ENCODE data around the gene C6orf89. TPM values are rescaled to one million over a fixed set of nuclear protein-coding genes. Genes with fewer than 3 reads are reported as not detected.

The C6orf89 gene
- total RNA-seq, 6 donors from 2014 or later = 22.0 to 60.8 (median 42.5) TPM

GRCh38 chr6:36843170-36843569 lies 42.6 kb upstream of the C6orf89 start:
- no peak for TF ChIP-seq POLR2AphosphoS5 (IDR thresholded peaks at IDR 0.05)
- no peak for TF ChIP-seq POLR2A (IDR thresholded peaks at IDR 0.05)
- no peak overlapping the region for H3K27ac ChIP-seq
- peaks cover 0 to 19% (median 9%) of the 10 kb centered on the region in 4 donors for H3K27me3 ChIP-seq
- ATAC-seq (ENCODE audit: low FRiP score in 2 of 2) = no peak
- H3K36me3 ChIP-seq = no peaks in the 10 kb centered on the region
- WGBS, 2 donors = 91 to 96% methylated on average over 4 of the region's 4 CpGs
- H3K9me3 ChIP-seq = no peaks in the 10 kb centered on the region
- no peak for DNase-seq
- peaks cover 21 to 26% (median 25%) of the 10 kb centered on the region in 4 donors for H3K4me1 ChIP-seq
- H3K4me3 ChIP-seq = no peak overlapping the region

GRCh38 chr6:36844232-36845170 lies 41.3 kb upstream of the C6orf89 start:
- no peak for DNase-seq
- 78 to 80% methylated on average over 18 to 19 of the region's 19 CpGs for WGBS, 2 donors

GRCh38 chr6:36845233-36845632 lies 40.5 kb upstream of the C6orf89 start:
- Histone ChIP-seq H3K36me3 (no peaks in the 10 kb centered on the region), H3K9me3 (no peaks in the 10 kb centered on the region), H3K27me3 (peaks cover 0 to 5% (median 1%) of the 10 kb centered on the region in 4 donors), H3K4me3 (no peak overlapping the region), H3K27ac (no peak overlapping the region), H3K4me1 (peaks cover 18 to 23% (median 22%) of the 10 kb centered on the region in 4 donors)
- 81 to 98% methylated on average over 4 of the region's 4 CpGs for WGBS, 2 donors
- TF ChIP-seq POLR2AphosphoS5 (IDR thresholded peaks at IDR 0.05) (no peak), EP300 (IDR thresholded peaks at IDR 0.05) (no peak), CTCF (IDR thresholded peaks at IDR 0.05) (no peak), POLR2A (IDR thresholded peaks at IDR 0.05) (no peak)
- ATAC-seq (ENCODE audit: low FRiP score in 2 of 2) (no peak), DNase-seq (no peak)

More at GRCh38 chr6:36844232-36845170, 41.3 kb upstream of the C6orf89 start:
- H3K9me3 ChIP-seq = no peaks in the 10 kb centered on the region
- no peak for ATAC-seq (ENCODE audit: low FRiP score in 2 of 2)
- H3K4me1 ChIP-seq = peaks cover 23 to 28% (median 27%) of the 10 kb centered on the region in 4 donors
- peaks cover 0 to 12% (median 5%) of the 10 kb centered on the region in 4 donors for H3K27me3 ChIP-seq
- no peak overlapping the region for H3K4me3 ChIP-seq
- no peak for TF ChIP-seq EP300 (IDR thresholded peaks at IDR 0.05)
- no peak for TF ChIP-seq POLR2AphosphoS5 (IDR thresholded peaks at IDR 0.05)
- TF ChIP-seq CTCF (IDR thresholded peaks at IDR 0.05) = no peak
- TF ChIP-seq POLR2A (IDR thresholded peaks at IDR 0.05) = no peak
- H3K27ac ChIP-seq = no peak overlapping the region
- H3K36me3 ChIP-seq = no peaks in the 10 kb centered on the region

DNA sequence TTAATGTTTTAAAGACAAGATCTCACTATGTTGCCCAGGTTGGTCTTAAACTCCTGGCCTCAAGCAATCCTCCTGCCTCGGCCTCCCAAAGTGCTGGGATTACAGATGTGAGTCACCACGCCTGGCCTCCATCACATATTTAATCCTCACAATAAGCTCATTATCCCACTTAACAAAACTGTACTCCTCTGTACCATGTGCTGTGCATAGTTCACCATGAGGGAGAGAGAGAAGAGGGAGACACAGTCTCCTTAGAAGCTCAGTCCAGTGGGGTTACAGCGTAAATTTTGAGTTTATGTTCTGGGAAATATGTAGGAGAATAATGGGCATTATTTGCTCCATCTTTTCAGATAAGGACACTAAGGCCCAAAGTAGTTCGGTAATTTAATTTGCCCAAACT lies 38.6 kb upstream of the C6orf89 start:
- DNase-seq (no peak), ATAC-seq (ENCODE audit: low FRiP score in 2 of 2) (no peak)
- H3K27ac ChIP-seq = no peak overlapping the region
- H3K4me1 ChIP-seq = peaks cover 6 to 14% (median 10%) of the 10 kb centered on the region in 4 donors
- H3K4me3 ChIP-seq = no peak overlapping the region
- no peak for TF ChIP-seq POLR2A (IDR thresholded peaks at IDR 0.05)
- TF ChIP-seq EP300 (IDR thresholded peaks at IDR 0.05) = no peak
- no peak for TF ChIP-seq POLR2AphosphoS5 (IDR thresholded peaks at IDR 0.05)
- H3K36me3 ChIP-seq = no peaks in the 10 kb centered on the region
- WGBS, 2 donors = 93 to 95% methylated on average over 4 of the region's 4 CpGs
- H3K27me3 ChIP-seq = no peaks in the 10 kb centered on the region
- no peaks in the 10 kb centered on the region for H3K9me3 ChIP-seq

GRCh38 chr6:36847991-36848390 lies 37.8 kb upstream of the C6orf89 start:
- 89 to 95% methylated on average over 6 of the region's 6 CpGs for WGBS, 2 donors
- no peak overlapping the region for H3K4me3 ChIP-seq
- no peak for TF ChIP-seq CTCF (IDR thresholded peaks at IDR 0.05)
- TF ChIP-seq EP300 (IDR thresholded peaks at IDR 0.05) = no peak
- no peak for TF ChIP-seq POLR2A (IDR thresholded peaks at IDR 0.05)
- TF ChIP-seq POLR2AphosphoS5 (IDR thresholded peaks at IDR 0.05) = no peak
- H3K36me3 ChIP-seq = no peaks in the 10 kb centered on the region
- no peak for ATAC-seq (ENCODE audit: low FRiP score in 2 of 2)
- H3K9me3 ChIP-seq = no peaks in the 10 kb centered on the region
- H3K27ac ChIP-seq = no peak overlapping the region
- no peaks in the 10 kb centered on the region for H3K27me3 ChIP-seq
- peaks cover 6 to 14% (median 10%) of the 10 kb centered on the region in 4 donors for H3K4me1 ChIP-seq
- DNase-seq = no peak
